GM12873 (cell line): ENCODE measurements around the gene SPINT3.

Source experiments
- CTCF ChIP-seq: IDR thresholded peaks from 2 replicates; pipeline ENCODE4 v1.5.1; 2012; ENCODE audit warnings: low read depth, mild to moderate bottlenecking, moderate library complexity, low read length, control low read depth; ENCODE audit not compliant: insufficient read depth; ENCODE audit errors: missing control alignments

Gene SPINT3

GRCh38 chr20:45515147-45515913 lies at the start of gene SPINT3:
SPINT3 (minus strand) TSS chr20:45515622; CDS start chr20:45515608, 14 bp downstream.
- no peak for TF ChIP-seq CTCF

- no peak for TF ChIP-seq CTCF
These were observed 49.4 kb upstream of the SPINT3 start for GRCh38 chr20:45564760-45565276.

- TF ChIP-seq CTCF, result no peak
These were observed 39.8 kb upstream of the SPINT3 start for GRCh38 chr20:45555198-45555597.

GRCh38 chr20:45552456-45552855 lies 37.0 kb upstream of the SPINT3 start:
- no peak for TF ChIP-seq CTCF

GRCh38 chr20:45550765-45551164 lies 35.3 kb upstream of the SPINT3 start:
- TF ChIP-seq CTCF, result no peak

GRCh38 chr20:45548410-45548809 lies 33.0 kb upstream of the SPINT3 start:
- TF ChIP-seq CTCF, result no peak

GRCh38 chr20:45547206-45547770 lies 31.9 kb upstream of the SPINT3 start, which contains the start of gene EPPIN:
EPPIN (minus strand) TSS chr20:45547401; CDS start chr20:45547357, 44 bp downstream.
- no peak for TF ChIP-seq CTCF
